ENCODE data around the gene DLG1.

DLG1 gene

GRCh38 chr3:197171481-197172067 lies 126.8 kb downstream of the DLG1 start:
- no peak for DNase-seq (ENCODE audit: low spot score)
- Histone ChIP-seq H3K27ac (no peak overlapping the region), H3K4me3 (no peak overlapping the region)
- TF ChIP-seq, protein P1, sequence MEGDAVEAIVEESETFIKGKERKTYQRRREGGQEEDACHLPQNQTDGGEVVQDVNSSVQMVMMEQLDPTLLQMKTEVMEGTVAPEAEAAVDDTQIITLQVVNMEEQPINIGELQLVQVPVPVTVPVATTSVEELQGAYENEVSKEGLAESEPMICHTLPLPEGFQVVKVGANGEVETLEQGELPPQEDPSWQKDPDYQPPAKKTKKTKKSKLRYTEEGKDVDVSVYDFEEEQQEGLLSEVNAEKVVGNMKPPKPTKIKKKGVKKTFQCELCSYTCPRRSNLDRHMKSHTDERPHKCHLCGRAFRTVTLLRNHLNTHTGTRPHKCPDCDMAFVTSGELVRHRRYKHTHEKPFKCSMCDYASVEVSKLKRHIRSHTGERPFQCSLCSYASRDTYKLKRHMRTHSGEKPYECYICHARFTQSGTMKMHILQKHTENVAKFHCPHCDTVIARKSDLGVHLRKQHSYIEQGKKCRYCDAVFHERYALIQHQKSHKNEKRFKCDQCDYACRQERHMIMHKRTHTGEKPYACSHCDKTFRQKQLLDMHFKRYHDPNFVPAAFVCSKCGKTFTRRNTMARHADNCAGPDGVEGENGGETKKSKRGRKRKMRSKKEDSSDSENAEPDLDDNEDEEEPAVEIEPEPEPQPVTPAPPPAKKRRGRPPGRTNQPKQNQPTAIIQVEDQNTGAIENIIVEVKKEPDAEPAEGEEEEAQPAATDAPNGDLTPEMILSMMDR (IDR thresholded peaks at IDR 0.05), result no peak

DNA sequence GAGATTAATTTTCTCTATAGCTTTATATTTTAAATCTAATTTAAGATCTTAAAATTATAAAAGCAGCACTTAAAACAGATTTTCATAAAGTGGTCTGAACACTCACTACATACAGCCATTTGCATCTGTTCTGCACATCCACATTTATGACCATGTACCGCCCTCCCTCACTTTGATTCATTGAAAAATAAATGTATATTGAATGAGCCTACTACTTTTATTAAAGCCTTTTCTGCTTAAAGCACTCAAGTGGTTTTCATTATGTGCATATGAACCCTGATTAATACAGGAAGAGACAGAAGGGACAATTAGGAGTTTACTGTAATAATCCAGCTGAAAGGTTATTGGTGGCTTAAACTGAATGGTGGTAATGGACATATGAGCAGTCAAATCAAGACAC lies 129.4 kb downstream of the DLG1 start:
- TF ChIP-seq, protein P1 (IDR thresholded peaks at IDR 0.05), result no peak
- H3K27ac ChIP-seq, result no peak overlapping the region
- H3K4me3 ChIP-seq, result no peak overlapping the region
- DNase-seq (ENCODE audit: low spot score), result no peak

- TF ChIP-seq, protein P1 (IDR thresholded peaks at IDR 0.05), result no peak
- Histone ChIP-seq H3K27ac (no peak overlapping the region), H3K4me3 (no peak overlapping the region)
- no peak for DNase-seq (ENCODE audit: low spot score)
These were observed 129.8 kb downstream of the DLG1 start for GRCh38 chr3:197168606-197169005.

- Histone ChIP-seq H3K4me3 (no peak overlapping the region), H3K27ac (no peak overlapping the region)
- DNase-seq (ENCODE audit: low spot score), result no peak
- TF ChIP-seq, protein P1 (IDR thresholded peaks at IDR 0.05), result no peak
These were observed 130.3 kb downstream of the DLG1 start for GRCh38 chr3:197168063-197168462.

GRCh38 chr3:197167549-197167948 lies 130.9 kb downstream of the DLG1 start:
- TF ChIP-seq, protein P1 (IDR thresholded peaks at IDR 0.05), result no peak

DNA sequence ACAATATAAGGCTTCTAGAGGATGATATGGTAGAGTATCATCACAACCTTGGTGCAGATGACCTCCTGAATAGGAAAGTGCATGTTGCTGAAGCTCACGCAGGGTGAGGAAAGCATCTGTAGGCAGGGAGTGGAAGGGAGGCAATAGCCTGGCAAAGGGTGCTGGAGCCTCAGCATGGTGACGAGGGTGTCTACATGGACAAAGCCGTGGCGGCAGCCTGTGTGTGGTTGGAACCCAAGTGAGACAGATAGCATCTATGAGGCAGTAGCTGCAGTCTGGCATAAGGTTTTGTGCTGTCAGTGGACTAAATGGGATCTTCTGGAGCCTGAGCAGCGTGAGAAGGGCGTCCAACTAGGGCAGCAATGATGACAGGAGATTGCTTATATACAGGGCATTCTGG lies 132.5 kb downstream of the DLG1 start:
- TF ChIP-seq, protein P1 (IDR thresholded peaks at IDR 0.05), result no peak
- Histone ChIP-seq H3K27ac (no peak overlapping the region), H3K4me3 (no peak overlapping the region)
- DNase-seq (ENCODE audit: low spot score), result no peak

More at GRCh38 chr3:197167549-197167948, 130.9 kb downstream of the DLG1 start:
- no peak for DNase-seq (ENCODE audit: low spot score)
- H3K27ac ChIP-seq, result no peak overlapping the region
- H3K4me3 ChIP-seq, result no peak overlapping the region

DNA sequence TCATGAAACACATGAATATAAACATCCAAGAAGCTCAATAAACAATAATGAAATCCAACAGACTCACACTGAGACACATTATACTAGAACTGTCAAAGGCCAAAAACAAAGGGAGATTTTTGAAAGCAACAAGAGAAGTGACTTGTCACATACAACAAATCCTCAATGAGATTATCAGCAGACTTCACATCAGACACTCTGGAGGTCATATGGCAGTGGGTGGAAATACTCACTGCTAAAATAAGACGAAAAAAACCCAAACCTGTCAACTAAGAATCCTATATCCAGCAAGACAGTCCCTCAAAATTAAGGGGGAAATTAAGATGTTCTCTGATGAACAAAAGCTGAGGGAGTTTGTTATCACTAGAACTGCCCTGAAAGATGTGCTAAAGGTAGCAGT lies 143.4 kb downstream of the DLG1 start:
- TF ChIP-seq, protein P1 (IDR thresholded peaks at IDR 0.05), result no peak

More for the DNA sequence above, 143.4 kb downstream of the DLG1 start:
- no peak for DNase-seq (ENCODE audit: low spot score)
- Histone ChIP-seq H3K4me3 (no peak overlapping the region), H3K27ac (no peak overlapping the region)
